Activated naive CD8-positive, alpha-beta T cell treated with anti-CD3 and anti-CD28 coated beads, Interleukin-2, amount 50 U/mL, for 24 hours (primary cell): ENCODE results near the gene SIX3.

Experiments used
- ATAC-seq: fragments of 150-1000 bp; cut with Tn5 transposase; one replicate; pipeline ENCODE4 v1.10.0; 2021
- DNase-seq: peaks from one replicate; pipeline ENCODE4 v3.0.0; 2021
- H3K27ac Mint-ChIP-seq: one replicate; pipeline ENCODE4 v1.8.0; 2021; ENCODE audit warnings: mild to moderate bottlenecking, mixed read lengths
- H3K27me3 Mint-ChIP-seq: one replicate; pipeline ENCODE4 v1.8.0; 2021; ENCODE audit warnings: mixed read lengths
- H3K36me3 Mint-ChIP-seq: one replicate; pipeline ENCODE4 v1.8.0; 2021; ENCODE audit warnings: low read depth, mixed read lengths
- H3K4me1 Mint-ChIP-seq: one replicate; pipeline ENCODE4 v1.8.0; 2021; ENCODE audit warnings: mixed read lengths
- H3K4me3 Mint-ChIP-seq: one replicate; pipeline ENCODE4 v1.8.0; 2021; ENCODE audit warnings: mild to moderate bottlenecking, moderate library complexity, mixed read lengths
- H3K9me3 Mint-ChIP-seq: one replicate; pipeline ENCODE4 v1.8.0; 2021; ENCODE audit warnings: mixed read lengths

The SIX3 gene

DNA sequence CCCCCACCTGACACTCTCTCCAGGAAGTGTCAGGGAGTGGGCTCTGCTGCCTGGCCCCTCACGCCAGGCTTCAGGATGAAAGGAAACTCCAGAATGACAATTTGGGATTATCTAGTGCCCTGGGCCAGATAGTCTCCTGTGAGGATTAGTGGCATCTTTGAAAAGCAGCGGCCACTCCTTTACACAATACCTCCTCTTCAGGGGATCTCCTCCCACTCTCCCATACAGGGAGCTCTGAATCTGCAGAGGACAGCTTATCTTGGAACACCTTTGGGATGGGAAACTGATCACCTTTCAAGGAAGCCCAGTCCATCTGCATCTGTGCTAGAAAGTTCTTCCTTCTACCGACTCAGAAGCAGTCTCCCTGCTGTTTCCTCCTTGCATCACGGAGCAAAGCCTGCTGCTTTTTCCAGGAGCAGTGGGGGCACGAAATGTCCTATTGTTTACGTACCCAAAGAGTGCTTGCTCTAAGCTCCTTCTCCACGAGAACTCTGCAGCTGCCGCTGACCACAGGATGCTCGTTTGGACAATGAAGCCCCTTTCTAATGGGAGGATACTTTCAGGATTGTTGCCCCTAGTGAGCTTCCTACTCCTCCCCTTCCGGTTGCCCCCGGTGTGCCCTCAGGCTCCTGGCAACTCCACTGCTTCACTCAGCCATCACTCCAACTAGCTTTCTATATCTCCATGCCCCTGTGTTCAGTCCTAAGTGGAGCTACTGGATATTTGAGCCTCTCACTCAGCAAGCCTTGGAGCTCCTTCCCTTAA, 31.5 kb downstream of the SIX3 start:
- H3K4me3 Mint-ChIP-seq: peak overlapping the region; percentile 2
- H3K27me3 Mint-ChIP-seq: no peaks in the 10 kb centered on the region
- ATAC-seq (no peak), DNase-seq (no peak)
- no peak overlapping the region for H3K27ac Mint-ChIP-seq
- no peaks in the 10 kb centered on the region for H3K36me3 Mint-ChIP-seq
- no peaks in the 10 kb centered on the region for H3K4me1 Mint-ChIP-seq
- no peaks in the 10 kb centered on the region for H3K9me3 Mint-ChIP-seq

DNA sequence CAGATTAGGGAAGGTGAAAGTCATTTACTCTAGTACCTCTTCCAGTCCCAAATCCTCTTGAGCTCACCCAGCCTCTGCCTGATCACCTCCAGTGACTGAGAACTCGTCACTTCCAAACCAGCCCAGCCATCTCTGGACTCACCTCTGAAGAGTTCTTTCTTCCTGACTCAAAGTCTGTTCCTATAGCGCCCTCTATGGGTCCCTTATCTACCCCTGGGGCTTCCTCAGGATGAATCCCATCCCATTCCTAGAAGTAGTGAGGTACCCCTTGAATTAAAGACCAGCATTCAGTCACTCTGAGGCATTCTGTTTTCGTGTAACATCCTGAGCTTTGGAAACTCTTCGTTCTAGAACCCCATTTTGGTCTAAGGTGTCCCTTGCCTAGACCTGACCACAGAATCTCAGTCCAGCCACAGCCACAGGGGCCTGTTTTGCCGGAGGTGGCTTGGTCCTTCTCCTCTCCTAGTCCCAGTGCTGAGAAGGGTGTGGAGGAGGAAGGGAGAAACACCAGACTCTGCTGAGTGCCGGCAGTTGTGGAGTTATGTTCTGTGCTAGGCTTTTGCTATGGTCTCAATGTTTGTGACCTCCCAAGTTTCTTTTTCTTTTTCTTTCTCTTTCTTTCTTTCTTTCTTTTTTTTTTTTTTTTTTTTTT, 32.7 kb downstream of the SIX3 start:
- Mint-ChIP-seq H3K27ac (no peak overlapping the region), H3K4me3 (no peak overlapping the region), H3K9me3 (no peaks in the 10 kb centered on the region), H3K36me3 (no peaks in the 10 kb centered on the region), H3K27me3 (no peaks in the 10 kb centered on the region), H3K4me1 (no peaks in the 10 kb centered on the region)
- ATAC-seq (no peak), DNase-seq (no peak)

DNA sequence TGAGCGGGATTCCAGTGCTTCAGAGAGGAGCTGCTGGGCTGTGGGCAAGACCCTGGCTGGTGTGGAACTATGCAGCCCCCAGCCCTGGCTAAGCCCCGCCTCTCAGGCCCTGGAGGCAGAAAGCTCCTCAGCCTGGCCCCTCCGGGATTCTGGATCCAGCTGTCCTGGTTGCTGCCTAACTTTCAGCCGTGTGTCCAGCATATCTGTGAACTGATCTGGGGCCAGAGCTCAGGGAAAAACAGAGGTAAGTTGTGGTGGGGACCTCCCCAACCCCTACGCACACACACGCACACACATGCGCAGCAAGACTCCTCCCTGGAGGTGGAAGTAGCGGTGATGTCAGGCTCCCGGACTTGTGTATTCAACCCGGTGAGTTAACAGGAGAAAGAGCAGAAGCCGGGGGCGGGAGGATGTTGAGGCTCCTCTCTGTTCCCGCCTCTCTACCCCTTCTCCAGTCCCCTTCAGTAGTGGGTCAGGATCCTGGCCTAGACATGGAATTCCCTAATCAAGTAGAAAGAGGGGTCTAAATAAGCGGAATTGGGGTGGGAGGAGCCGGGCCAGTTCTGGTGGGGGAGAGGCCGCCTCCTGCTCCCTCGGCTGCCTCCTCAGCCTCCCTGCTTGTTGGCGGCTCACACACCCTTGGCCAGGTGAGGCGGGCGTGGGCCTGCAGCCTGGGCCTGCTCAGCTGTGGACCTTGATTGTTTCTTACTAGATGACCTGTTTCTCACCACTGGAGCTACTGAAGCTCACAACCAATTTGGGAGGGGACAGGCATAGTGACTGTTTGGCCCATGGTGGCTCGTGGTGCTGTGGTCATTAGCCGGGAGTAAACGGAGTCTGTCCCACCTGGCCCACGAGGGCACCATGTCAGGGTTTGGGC, 34.3 kb downstream of the SIX3 start:
- no peaks in the 10 kb centered on the region for H3K4me1 Mint-ChIP-seq
- H3K27me3 Mint-ChIP-seq: no peaks in the 10 kb centered on the region
- peak overlapping the region; percentile 24 for H3K4me3 Mint-ChIP-seq
- no peaks in the 10 kb centered on the region for H3K9me3 Mint-ChIP-seq
- ATAC-seq (peak; percentile 64), DNase-seq (peak; percentile 13)
- no peaks in the 10 kb centered on the region for H3K36me3 Mint-ChIP-seq
- no peak overlapping the region for H3K27ac Mint-ChIP-seq

DNA sequence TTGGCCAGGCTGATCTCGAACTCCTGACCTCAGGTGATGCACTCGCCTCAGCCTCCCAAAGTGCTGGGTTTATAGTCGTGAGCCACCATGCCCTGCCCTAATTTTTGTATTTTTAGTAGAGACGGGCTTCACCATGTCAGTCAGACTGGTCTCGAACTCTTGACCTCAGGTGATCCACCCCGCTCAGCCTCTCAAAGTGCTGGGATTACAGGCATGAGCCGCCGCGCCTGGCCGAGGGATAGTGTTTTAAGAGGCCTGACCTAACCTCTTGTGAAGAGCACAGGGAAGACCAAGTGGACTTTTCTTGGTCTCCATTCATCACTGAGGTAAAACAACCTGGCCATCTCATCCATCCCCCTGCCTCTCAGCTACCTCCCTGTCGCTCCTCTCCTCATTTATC, 38.1 kb downstream of the SIX3 start:
- ATAC-seq: no peak
- Mint-ChIP-seq H3K27me3 (peaks cover 7% of the 10 kb centered on the region), H3K4me1 (peaks cover 2% of the 10 kb centered on the region), H3K27ac (no peak overlapping the region), H3K4me3 (no peak overlapping the region), H3K9me3 (no peaks in the 10 kb centered on the region), H3K36me3 (no peaks in the 10 kb centered on the region)
- no peak for DNase-seq

DNA sequence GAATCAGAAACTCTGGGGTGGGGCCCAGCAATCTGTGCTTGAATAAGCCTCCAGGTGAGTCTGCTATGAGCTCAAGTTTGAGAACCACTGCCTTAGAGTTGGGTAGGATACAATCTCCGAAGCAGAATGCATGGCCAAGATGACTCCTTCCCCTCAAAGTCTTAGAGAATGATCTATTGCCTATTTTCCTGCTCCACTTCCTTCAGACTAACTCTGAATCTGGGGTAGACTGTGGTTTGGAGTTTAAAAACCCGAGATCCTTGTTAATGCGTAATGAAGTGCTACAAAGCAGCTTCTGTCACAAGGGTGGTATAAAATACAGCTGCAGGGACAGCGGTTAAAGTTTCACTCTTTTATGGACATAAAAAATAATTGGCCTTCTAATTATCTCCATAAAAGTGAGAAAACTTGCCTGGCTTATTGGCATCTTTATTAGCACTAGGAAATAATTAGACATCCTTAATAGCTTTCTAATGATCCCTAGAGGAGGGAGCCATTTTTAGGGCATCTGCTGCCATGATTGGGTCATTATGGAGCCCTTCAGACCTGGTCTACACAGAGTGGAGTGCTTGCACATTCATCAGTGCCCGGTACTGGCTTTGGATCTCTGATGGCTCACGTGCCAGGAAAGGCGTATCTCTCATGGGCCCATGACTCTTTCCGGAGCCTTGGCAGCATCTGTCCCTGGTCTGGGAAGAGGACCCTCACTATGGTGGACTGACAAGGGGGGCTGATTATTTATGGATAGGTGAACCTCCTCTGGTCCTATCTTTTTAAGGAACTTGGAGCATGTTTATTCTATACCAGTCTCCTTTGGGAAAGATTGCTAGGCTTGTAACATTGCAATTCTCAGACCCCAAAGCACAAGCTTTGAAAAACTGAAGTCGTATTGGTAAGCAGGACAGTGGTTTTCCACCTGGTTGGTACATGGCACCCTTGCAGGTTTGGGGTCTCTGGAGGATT, 39.5 kb downstream of the SIX3 start:
- no peak for ATAC-seq
- H3K4me1 Mint-ChIP-seq: peaks cover 2% of the 10 kb centered on the region
- no peaks in the 10 kb centered on the region for H3K36me3 Mint-ChIP-seq
- H3K9me3 Mint-ChIP-seq: no peaks in the 10 kb centered on the region
- H3K27me3 Mint-ChIP-seq: peaks cover 11% of the 10 kb centered on the region
- no peak overlapping the region for H3K4me3 Mint-ChIP-seq
- no peak for DNase-seq
- H3K27ac Mint-ChIP-seq: no peak overlapping the region

DNA sequence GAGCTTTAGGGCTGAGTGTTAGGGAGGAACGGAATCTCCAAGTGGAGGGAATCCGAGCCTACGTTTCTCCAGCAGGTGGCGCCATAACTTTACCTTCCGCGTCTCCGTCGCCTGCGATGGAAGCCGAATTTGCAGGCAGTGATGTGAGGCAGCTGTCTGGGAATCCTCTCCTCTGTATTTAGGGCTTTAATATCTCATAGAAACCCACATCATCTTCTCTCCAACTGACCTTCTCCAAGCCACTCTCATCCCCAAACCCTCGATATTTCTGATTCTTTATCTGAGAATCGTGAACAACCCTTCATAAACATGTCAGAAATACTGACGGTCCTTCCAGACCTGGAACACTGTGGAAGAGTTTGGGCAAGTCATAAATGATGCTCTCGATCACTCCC, 40.2 kb downstream of the SIX3 start:
- ATAC-seq (no peak), DNase-seq (peak; percentile 75)
- Mint-ChIP-seq H3K27me3 (peaks cover 11% of the 10 kb centered on the region), H3K36me3 (no peaks in the 10 kb centered on the region), H3K4me1 (peaks cover 2% of the 10 kb centered on the region), H3K9me3 (no peaks in the 10 kb centered on the region), H3K4me3 (no peak overlapping the region), H3K27ac (no peak overlapping the region)

DNA sequence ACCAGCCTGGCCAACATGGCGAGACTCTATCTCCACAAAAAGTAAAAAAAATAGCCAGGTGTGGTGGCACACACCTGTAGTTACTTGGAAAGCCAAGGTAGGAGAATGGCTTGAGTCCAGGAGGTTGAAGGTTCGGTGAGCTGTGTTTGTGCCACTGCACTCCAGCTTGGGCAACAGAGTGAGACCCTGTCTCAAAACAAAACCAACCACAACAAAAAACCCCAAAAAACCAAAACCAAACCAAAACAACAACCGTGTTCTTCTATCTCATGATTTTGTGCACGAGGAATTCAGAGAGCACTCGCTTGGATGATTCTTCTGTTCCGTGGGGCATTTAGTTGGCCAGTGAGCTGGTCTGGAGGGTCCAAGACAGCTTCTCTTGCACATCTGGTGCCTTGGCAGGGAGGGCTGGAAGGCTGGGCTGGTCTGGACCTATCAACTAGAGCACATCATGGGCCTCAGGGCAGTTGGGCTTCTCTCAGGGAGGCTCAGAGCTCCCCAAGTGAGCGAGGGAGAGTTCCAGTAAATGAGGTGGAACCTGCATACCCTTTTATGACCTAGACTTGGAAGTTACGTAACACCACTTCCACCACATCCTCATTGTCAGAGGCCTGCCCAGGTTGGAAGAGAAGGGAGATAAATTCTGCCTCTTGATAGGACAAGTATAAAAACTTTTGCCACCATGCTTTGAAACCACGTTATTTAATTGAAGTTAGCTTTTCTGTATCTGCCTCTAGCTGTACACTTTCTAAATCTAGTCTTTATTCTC, 42.5 kb downstream of the SIX3 start:
- peaks cover 16% of the 10 kb centered on the region for H3K27me3 Mint-ChIP-seq
- H3K4me3 Mint-ChIP-seq: no peak overlapping the region
- peaks cover 2% of the 10 kb centered on the region for H3K4me1 Mint-ChIP-seq
- H3K9me3 Mint-ChIP-seq: peaks cover 4% of the 10 kb centered on the region
- ATAC-seq (no peak), DNase-seq (no peak)
- no peaks in the 10 kb centered on the region for H3K36me3 Mint-ChIP-seq
- no peak overlapping the region for H3K27ac Mint-ChIP-seq

DNA sequence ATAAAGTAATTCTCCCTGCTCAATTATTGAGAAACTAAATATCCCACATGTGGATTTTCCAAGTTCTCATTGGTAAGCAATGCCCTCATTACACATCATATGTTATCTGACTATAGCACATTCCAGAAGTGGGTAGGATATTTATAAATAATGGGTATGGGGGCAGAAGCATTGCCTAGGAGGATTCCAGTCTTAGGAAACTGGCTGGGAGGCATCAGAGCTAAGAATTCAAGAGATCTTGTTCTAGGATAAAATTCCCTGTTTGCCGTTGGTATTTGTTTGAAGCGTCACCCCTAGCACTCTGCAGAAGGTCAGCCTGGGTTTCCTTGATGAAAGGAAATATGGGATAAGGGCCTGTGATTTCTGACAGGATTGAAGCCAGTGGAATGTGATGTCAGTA, 47.7 kb downstream of the SIX3 start:
- no peak overlapping the region for H3K27ac Mint-ChIP-seq
- peaks cover 37% of the 10 kb centered on the region for H3K27me3 Mint-ChIP-seq
- ATAC-seq: no peak
- H3K4me3 Mint-ChIP-seq: no peak overlapping the region
- H3K9me3 Mint-ChIP-seq: peaks cover 10% of the 10 kb centered on the region
- DNase-seq: no peak
- no peaks in the 10 kb centered on the region for H3K4me1 Mint-ChIP-seq
- H3K36me3 Mint-ChIP-seq: peaks cover 4% of the 10 kb centered on the region

DNA sequence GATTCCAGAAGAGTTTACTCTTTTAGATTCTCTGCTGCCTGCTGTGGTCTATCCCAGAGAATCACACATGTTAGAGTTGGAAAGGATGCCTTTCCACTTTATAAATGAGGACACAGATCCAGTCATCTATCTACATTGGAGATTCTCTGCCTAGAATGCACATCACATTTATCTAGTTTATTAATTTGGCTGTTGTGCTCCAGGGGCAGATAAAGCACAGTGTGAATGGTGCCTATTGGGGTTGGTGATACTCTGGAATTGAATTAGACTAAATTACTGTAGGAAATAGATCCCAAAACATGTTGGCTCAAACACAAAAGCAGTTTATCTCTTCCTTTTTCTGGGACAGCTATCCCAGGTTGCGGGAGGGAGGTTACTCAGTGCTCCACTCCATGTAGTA, 52.9 kb downstream of the SIX3 start:
- H3K4me1 Mint-ChIP-seq: no peaks in the 10 kb centered on the region
- H3K9me3 Mint-ChIP-seq: peaks cover 6% of the 10 kb centered on the region
- no peak overlapping the region for H3K27ac Mint-ChIP-seq
- peaks cover 4% of the 10 kb centered on the region for H3K36me3 Mint-ChIP-seq
- H3K4me3 Mint-ChIP-seq: no peak overlapping the region
- H3K27me3 Mint-ChIP-seq: peaks cover 56% of the 10 kb centered on the region
- no peak for DNase-seq
- no peak for ATAC-seq
